ENCODE data around the gene LRRN2.

LRRN2 gene

GRCh38 chr1:204712708-204713430 is 27.3 kb upstream of the LRRN2 start:
- in situ Hi-C loops (cut with HindIII; ENCODE audit: low sequenced_read_pairs), result no loop called here
- TF ChIP-seq CTCF (IDR thresholded peaks at IDR 0.05; ENCODE audit: low read depth, low read length), result no peak
- H3K4me3 ChIP-seq (ENCODE audit: low read depth, low read length), result no peak overlapping the region
- DNase-seq (ENCODE audit: low read depth, low spot score), result no peak

- no peak overlapping the region for H3K4me3 ChIP-seq (ENCODE audit: low read depth, low read length)
- in situ Hi-C loops (cut with HindIII; ENCODE audit: low sequenced_read_pairs), result no loop called here
- no peak for DNase-seq (ENCODE audit: low read depth, low spot score)
- no peak for TF ChIP-seq CTCF (IDR thresholded peaks at IDR 0.05; ENCODE audit: low read depth, low read length)
These were observed 26.6 kb upstream of the LRRN2 start for GRCh38 chr1:204711947-204712701.

GRCh38 chr1:204711103-204711946 is 25.8 kb upstream of the LRRN2 start:
- no peak for TF ChIP-seq CTCF (IDR thresholded peaks at IDR 0.05; ENCODE audit: low read depth, low read length)
- no peak overlapping the region for H3K4me3 ChIP-seq (ENCODE audit: low read depth, low read length)
- DNase-seq (ENCODE audit: low read depth, low spot score), result no peak
- in situ Hi-C loops (cut with HindIII; ENCODE audit: low sequenced_read_pairs), result no loop called here

- no peak for TF ChIP-seq CTCF (IDR thresholded peaks at IDR 0.05; ENCODE audit: low read depth, low read length)
- no peak for DNase-seq (ENCODE audit: low read depth, low spot score)
- in situ Hi-C loops (cut with HindIII; ENCODE audit: low sequenced_read_pairs), result no loop called here
- no peak overlapping the region for H3K4me3 ChIP-seq (ENCODE audit: low read depth, low read length)
These were observed 24.7 kb upstream of the LRRN2 start for GRCh38 chr1:204709960-204710912.

- no peak for DNase-seq (ENCODE audit: low read depth, low spot score)
- in situ Hi-C loops (cut with HindIII; ENCODE audit: low sequenced_read_pairs), result no loop called here
- H3K4me3 ChIP-seq (ENCODE audit: low read depth, low read length), result no peak overlapping the region
- no peak for TF ChIP-seq CTCF (IDR thresholded peaks at IDR 0.05; ENCODE audit: low read depth, low read length)
These were observed 23.5 kb upstream of the LRRN2 start for GRCh38 chr1:204709021-204709420.

Measured in astrocyte of the spinal cord (primary cell).